T-helper 2 cell (primary cell): ENCODE results near the gene NRG3.

ENCODE experiments used
- DNase-seq, 5 experiments: peaks; one replicate each; pipeline versions ENCODE4 v3.0.0 to v3.0.0-alpha.2; 2012 to 2022
- total RNA-seq, 2 donors: gene quantifications; one replicate each; lab custom pipeline; 2026; lab: John Stamatoyannopoulos, UW

NRG3 gene
- total RNA-seq = 0 reads per million in 2 donors

- peak in 1 of 5 experiments; percentile 11 for DNase-seq
These were observed at the start of gene NRG3 for GRCh38 chr10:81874875-81875466. TSS of gene NRG3 (plus strand) at chr10:81875194.

- DNase-seq = no peak
These were observed 46.7 kb upstream of the NRG3 start for GRCh38 chr10:81828251-81828650.

GRCh38 chr10:81831060-81831459 is 43.9 kb upstream of the NRG3 start:
- DNase-seq = no peak

DNA sequence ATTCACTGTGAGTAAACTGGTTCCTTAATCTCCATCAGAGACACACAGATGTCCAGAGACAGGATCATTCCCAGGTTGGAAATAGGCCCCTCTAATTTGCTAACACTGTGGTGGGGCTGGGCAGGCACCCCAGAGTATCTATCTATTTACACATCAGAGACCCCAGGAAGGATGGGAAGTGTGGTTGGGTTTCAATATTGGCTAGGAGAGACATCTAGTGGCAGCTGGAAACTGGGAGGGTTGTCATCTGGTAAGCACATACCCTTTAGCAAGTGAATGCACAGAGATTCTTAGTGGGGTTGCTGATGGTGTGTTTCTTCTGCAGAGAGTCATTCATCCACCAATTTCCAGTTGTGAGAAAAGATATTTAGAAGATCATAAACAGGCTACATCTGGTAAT is 36.0 kb upstream of the NRG3 start:
- DNase-seq = no peak

- DNase-seq = no peak
These were observed 32.0 kb upstream of the NRG3 start for GRCh38 chr10:81843042-81843441.

- no peak for DNase-seq
These were observed 27.3 kb upstream of the NRG3 start for GRCh38 chr10:81847675-81848074.

DNA sequence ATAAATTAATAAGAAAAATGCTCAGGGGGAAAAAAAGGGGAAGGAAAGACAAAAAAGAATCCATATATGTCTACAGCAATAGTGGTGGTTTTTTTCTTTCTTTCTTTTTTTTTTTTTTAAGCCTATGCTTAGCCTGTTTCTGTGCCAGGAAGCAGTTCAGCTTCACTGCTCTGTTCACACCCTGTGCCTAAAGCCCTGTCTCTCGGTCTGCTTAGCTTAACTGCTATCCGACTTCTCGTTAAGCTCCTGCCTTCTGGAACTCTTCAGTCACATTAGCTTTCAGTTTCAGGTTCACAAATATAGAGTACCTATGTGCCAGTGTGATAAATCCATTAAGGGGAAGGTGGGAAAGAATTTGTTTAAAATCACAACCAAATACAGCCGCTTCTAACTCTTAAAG is 26.5 kb upstream of the NRG3 start:
- DNase-seq = no peak

DNA sequence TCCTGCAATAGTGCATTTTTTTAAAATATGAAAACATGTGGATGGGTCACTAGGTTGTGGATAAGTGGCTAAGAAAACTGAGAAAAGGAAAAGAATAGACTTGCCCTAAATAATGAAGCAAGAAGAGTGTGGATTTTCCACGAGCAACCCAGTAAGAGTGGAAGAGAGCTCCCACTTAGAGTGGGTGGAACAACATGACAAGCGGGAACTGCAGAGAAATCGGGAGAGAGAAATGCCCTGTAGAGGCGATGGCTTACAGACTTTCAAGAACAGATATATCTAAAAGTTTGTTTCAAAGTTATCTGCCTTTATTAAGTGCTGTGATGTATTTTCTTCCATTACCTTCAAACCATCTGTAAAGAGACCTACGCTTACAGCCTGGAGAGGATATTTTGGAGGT is 26.1 kb upstream of the NRG3 start:
- no peak for DNase-seq

DNA sequence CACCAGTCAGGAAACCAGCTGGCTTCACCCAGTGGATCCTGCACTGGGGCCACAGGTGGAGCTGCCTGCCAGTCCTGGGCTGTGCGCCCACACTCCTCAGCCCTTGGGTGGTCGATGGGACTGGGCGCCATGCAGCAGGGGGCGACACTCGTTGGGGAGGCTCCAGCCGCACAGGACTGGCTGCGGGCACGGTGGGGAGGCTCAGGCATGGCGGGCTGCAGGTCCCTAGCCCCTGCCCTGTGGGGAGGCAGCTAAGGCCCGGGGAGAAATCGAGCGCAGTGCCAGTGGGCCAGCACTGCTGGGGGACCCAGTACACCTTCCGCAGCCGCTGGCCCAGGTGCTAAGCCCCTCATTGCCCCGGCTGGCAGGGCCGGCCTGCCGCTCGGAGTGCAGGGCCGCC is 12.4 kb upstream of the NRG3 start:
- DNase-seq = no peak

DNA sequence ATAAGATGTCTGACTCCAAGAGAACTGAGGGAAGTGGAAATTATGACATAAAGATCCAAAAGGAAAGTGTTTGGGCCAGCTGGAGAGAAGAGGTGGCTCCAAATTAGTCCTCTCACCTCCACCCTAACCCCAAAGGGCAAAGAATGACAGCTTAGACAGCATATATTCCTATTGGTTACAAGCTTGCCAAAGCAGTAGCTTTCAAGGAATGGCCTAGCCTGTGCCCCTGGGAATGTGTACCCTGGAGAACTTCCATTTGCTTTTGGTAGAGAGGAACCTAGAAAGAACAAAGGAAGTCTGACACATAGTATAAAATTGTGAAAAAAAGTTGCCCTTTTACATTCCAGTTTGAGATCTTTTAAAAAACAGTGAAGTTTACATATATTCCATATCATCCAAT is 11.2 kb upstream of the NRG3 start:
- no peak for DNase-seq

GRCh38 chr10:81865581-81865980 is 9.4 kb upstream of the NRG3 start:
- DNase-seq = no peak

DNA sequence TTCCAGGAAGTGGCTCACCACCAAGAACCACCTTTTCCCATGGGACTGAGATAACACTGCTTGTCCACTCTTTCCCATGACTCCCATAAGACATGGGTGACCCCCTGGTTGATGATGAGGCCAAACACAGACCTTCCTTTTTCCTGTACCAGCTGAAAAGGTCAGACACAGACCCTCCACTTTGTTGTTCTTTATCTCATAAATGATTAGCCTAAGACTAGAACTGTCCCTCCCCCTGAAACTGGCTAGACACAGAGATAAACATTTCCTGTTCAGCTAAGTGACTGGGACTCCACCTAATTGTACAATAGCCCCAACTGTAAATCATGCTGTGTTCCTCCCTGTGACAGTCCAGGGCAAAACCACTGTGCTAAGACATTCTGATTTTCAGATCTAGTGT is 8.2 kb upstream of the NRG3 start:
- DNase-seq = no peak

DNA sequence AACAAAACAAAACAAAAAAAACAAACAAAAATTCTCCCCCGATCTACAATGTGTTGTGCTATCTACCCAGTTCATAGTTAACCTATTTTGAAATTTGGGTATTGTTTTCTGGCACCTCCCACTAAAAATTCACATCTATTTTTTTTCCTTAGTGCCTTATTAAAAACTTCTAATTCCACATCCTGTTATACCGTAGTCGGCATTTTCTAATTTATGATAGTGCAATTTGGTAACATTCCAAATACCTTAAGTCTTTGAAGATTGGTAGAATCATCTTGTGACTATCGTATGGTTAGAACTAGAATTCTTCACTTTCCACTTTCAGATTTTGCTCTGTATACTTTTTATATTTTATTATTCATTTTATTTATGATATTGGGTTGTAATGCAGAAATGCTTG is 4.5 kb upstream of the NRG3 start:
- no peak for DNase-seq

GRCh38 chr10:81871558-81871957 is 3.4 kb upstream of the NRG3 start:
- DNase-seq = no peak

DNA sequence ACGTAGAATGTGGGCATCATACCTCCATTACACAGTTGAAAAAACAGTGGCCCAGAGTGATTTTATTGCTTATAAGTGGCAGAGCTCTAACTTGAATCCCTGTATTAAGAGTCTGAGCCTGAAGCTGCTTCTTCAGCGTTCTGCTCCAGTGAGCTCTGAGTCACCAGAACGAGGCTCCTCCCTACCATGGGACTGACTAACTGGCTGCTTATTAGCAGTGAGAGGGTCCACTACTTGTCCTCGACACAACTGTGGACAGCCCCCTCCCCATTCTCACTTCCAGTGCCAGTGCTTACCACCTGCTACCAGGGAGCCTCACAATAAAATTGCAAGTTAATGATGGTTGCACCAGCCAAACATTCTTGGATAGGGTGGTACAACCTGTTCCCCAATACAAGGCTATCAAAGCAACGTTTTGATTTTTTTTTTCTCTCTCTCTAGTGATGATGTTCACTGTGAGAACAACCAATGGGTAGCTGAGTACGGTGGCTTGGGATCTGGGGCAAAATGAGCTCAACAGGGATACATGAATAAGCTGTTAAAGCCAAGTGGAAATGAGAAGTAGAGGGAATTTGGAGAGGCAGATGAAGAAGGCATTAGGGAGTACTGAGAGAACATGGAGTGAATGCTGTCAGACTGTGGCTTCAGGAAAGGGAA is 2.7 kb upstream of the NRG3 start:
- DNase-seq = no peak

DNA sequence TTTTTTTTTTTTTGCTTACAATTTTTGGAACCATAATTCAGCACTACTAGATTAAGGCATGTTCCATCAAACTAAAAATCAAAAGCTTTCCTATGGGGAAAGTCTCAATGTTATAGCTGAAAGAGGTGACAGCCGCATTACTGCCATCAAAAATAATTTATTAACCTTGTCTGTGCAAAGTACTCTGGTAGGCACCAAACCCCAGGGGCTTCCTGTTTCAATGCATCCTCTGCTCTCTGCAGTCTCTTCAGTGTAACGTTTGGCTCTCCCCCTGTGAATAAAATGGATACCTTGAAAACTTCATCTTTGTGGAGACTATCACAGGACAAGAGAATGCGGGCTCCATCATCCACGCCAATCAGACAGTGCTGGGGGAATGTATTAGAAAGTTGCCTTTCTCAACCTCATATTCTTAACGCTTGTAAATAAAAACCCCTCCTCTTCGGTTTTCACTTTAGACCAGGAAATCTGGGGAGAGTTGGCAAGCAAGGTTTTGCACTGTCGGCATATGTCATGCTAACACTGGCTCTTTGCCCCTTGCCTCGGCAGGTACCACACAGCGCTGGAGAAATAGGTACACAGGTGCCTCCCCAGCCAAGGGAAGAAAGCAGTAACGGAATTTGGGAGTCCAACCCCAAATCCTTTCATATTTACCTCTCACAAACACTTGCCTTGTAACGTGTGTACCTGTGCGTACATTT is 1.6 kb upstream of the NRG3 start:
- DNase-seq = no peak

DNA sequence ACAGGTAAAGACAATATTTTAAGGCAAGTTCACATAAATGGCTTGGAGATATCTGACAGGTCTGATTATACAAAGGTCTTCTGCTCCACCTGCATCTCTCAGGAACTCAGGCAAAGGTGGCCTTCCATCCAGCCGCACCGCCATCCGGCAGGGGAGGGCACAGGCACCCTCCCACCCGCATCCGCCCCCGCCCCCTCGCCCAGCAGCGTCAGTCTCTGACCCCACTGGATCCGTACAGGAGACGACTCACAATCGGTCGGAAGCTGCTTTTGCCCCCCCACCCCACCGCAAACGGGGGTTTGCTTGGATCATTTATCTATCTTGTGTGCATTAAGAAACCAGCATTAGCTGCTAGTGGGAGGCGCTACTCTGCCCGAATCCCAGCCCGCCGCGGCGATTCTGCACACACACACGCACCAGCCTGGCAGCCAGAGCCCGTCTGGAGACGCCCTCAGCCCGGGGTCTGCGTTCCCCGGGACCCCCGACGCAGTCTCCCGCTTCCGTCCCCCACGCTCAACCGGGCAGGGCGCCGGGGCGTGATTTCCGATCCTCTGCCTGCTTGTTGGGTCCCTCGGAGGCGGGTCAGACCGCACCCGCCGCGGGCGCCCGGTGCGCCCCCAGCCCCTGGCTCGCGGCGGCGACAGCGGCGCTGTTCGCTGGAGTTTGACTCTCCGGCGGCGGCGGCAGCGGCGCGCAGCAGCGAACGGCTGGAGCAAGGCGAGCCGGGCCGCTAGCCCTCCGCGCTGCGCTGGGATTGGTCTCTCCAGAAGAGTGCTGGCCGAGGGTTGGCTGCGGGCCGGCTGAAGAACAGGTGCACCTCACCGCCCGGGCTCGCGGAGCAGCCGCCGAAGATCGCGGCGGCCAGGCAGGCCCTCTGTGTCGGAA is 820 bp upstream of the NRG3 start:
- no peak for DNase-seq

- DNase-seq = no peak
These were observed 666 bp downstream of the NRG3 start for GRCh38 chr10:81875467-81876252.

- no peak for DNase-seq
These were observed 1.5 kb downstream of the NRG3 start for GRCh38 chr10:81876253-81877077.

DNA sequence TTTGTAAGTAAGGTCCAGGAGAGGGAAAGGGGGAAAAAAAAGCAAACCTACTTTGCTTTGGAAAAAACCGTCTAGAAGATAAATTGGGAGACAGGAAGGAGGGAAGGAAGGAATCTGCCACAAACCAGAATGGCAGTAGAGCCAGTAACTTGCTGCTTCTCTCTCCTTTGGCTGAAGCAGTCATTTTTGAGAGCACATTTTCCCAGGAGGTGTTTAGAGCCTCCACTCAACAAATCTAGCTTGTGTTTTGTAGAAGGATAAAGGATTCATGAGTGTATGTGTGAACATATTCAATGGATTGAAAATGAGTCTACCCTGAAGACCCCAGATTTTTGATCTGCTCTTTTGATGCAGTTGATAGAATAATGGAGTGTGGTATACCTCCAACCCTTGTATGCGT is 2.6 kb downstream of the NRG3 start:
- DNase-seq = no peak

- no peak for DNase-seq
These were observed 7.0 kb downstream of the NRG3 start for GRCh38 chr10:81882011-81882410.

GRCh38 chr10:81884856-81885255 is 9.9 kb downstream of the NRG3 start:
- DNase-seq = no peak
